Ascending aorta (tissue), 2 donors: ENCODE data around the gene PDE4A. TPM values are rescaled to one million over a fixed set of nuclear protein-coding genes. Genes with fewer than 3 reads are reported as not detected.

Source experiments
- DNase-seq, 2 donors: peaks; one replicate each; pipeline ENCODE4 v3.0.0-alpha.2; 2019; ENCODE audit warnings: low spot score in 2 of 2
- H3K27ac ChIP-seq, 2 donors: fragments of 200-600 bp; sonication (generic); one replicate each; pipeline ENCODE4 v1.5.1; 2016 to 2017; ENCODE audit warnings: mild to moderate bottlenecking in 1 of 2
- H3K27me3 ChIP-seq: fragments of 200-600 bp; sonication (generic); one replicate; pipeline ENCODE4 v1.5.1; 2017
- H3K36me3 ChIP-seq, 2 donors: fragments of 200-600 bp; sonication (generic); one replicate each; pipeline ENCODE4 v1.5.1; 2016
- H3K4me1 ChIP-seq, 2 donors: fragments of 200-600 bp; sonication (generic); one replicate each; pipeline ENCODE4 v1.5.1; 2016 to 2017; ENCODE audit warnings: mild to moderate bottlenecking in 1 of 2
- H3K4me3 ChIP-seq, 2 donors: fragments of 200-600 bp; sonication (generic); one replicate each; pipeline ENCODE4 v1.5.1; 2016 to 2017; ENCODE audit warnings: mild to moderate bottlenecking in 1 of 2
- H3K9me3 ChIP-seq, 2 donors: fragments of 200-600 bp; sonication (generic); one replicate each; pipeline ENCODE4 v1.5.1; 2016
- CTCF ChIP-seq, 3 experiments: fragments of 200-600 bp in 2 of 3; fragments of 450-650 bp in 1 of 3; sonication (generic) in 2 of 3; IDR thresholded peaks; one replicate each; pipeline ENCODE4 v1.5.1; 2016 to 2019; ENCODE audit warnings: antibody characterized with exemption in 3 of 3, mild to moderate bottlenecking in 1 of 3, moderate library complexity in 1 of 3
- intact Hi-C: fragments of 100-400 bp; cut with DNase I; formaldehyde crosslinking; loops from one replicate; pipeline ENCODE4 v1.15.1; 2023
- total RNA-seq: library from RNA; depleted of rRNA; stranded (reverse); fragments of >200 nt; gene quantifications from one replicate; pipeline ENCODE4 v1.1.0, GENCODE V29; 2016

Gene PDE4A
- total RNA-seq, 1 donor from 2014 or later, result 59.9 TPM

GRCh38 chr19:10432736-10433130 lies 12.4 kb downstream of the PDE4A start:
- H3K4me1 ChIP-seq, result peaks cover 5 to 15% of the 10 kb centered on the region in 2 donors
- H3K9me3 ChIP-seq, result no peaks in the 10 kb centered on the region
- H3K36me3 ChIP-seq, result no peaks in the 10 kb centered on the region
- no peak overlapping the region for H3K27ac ChIP-seq
- TF ChIP-seq CTCF (IDR thresholded peaks at IDR 0.05), result no peak
- intact Hi-C loops, result no loop called here
- H3K4me3 ChIP-seq, result peak overlapping the region; percentile 77
- no peak for DNase-seq
- H3K27me3 ChIP-seq, result no peaks in the 10 kb centered on the region

GRCh38 chr19:10433131-10433536 lies 12.8 kb downstream of the PDE4A start:
- Histone ChIP-seq H3K9me3 (no peaks in the 10 kb centered on the region), H3K27ac (no peak overlapping the region), H3K36me3 (no peaks in the 10 kb centered on the region), H3K27me3 (no peaks in the 10 kb centered on the region), H3K4me1 (peaks cover 5 to 15% of the 10 kb centered on the region in 2 donors), H3K4me3 (peak overlapping the region in 1 of 2 donors; percentile 77)
- DNase-seq, result no peak
- TF ChIP-seq CTCF (IDR thresholded peaks at IDR 0.05), result no peak
- intact Hi-C loops, result no loop called here

- intact Hi-C loops, result no loop called here
- TF ChIP-seq CTCF (IDR thresholded peaks at IDR 0.05), result no peak
- Histone ChIP-seq H3K4me1 (no peaks in the 10 kb centered on the region), H3K9me3 (no peaks in the 10 kb centered on the region), H3K36me3 (peaks cover 0 to 2% of the 10 kb centered on the region in 2 donors), H3K27me3 (no peaks in the 10 kb centered on the region), H3K27ac (no peak overlapping the region), H3K4me3 (no peak overlapping the region)
- no peak for DNase-seq
Observed at GRCh38 chr19:10439588-10439987, 19.2 kb downstream of the PDE4A start.

- intact Hi-C loops, result no loop called here
Observed at GRCh38 chr19:10442698-10443097, 22.4 kb downstream of the PDE4A start.

GRCh38 chr19:10449037-10449436 lies 28.7 kb downstream of the PDE4A start:
- no peaks in the 10 kb centered on the region for H3K9me3 ChIP-seq
- DNase-seq, result no peak
- no peak for TF ChIP-seq CTCF (IDR thresholded peaks at IDR 0.05)
- H3K4me1 ChIP-seq, result no peaks in the 10 kb centered on the region
- intact Hi-C loops, result no loop called here
- peaks cover 17 to 22% of the 10 kb centered on the region in 2 donors for H3K36me3 ChIP-seq
- H3K27ac ChIP-seq, result no peak overlapping the region
- H3K27me3 ChIP-seq, result no peaks in the 10 kb centered on the region
- no peak overlapping the region for H3K4me3 ChIP-seq

More at GRCh38 chr19:10442698-10443097, 22.4 kb downstream of the PDE4A start:
- H3K27ac ChIP-seq, result no peak overlapping the region
- H3K27me3 ChIP-seq, result no peaks in the 10 kb centered on the region
- H3K36me3 ChIP-seq, result peaks cover 3 to 5% of the 10 kb centered on the region in 2 donors
- no peak overlapping the region for H3K4me3 ChIP-seq
- H3K4me1 ChIP-seq, result no peaks in the 10 kb centered on the region
- no peak for TF ChIP-seq CTCF (IDR thresholded peaks at IDR 0.05)
- no peaks in the 10 kb centered on the region for H3K9me3 ChIP-seq
- no peak for DNase-seq
